NCI-H69 (cell line): ENCODE measurements around the gene MSANTD7.
A peak's percentile ranks its signal among the peaks of the same experiment; 100 is the strongest.
"Not testable (repeated sequence)": the region's sequence is repeated elsewhere in the genome, so short reads cannot be mapped to it uniquely, and the experiment has no call there.

ENCODE experiments used
- DNase-seq: peaks from one replicate; lab custom pipeline; 2025; lab: John Stamatoyannopoulos, UW

Gene MSANTD7, protein sequence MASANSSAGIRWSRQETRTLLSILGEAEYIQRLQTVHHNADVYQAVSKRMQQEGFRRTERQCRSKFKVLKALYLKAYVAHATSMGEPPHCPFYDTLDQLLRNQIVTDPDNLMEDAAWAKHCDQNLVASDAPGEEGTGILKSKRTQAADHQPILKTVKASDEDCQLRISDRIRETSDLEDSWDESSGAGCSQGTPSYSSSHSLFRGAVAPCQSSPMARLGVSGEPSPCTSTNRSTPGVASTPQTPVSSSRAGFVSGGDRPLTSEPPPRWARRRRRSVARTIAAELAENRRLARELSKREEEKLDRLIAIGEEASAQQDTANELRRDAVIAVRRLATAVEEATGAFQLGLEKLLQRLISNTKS

DNA sequence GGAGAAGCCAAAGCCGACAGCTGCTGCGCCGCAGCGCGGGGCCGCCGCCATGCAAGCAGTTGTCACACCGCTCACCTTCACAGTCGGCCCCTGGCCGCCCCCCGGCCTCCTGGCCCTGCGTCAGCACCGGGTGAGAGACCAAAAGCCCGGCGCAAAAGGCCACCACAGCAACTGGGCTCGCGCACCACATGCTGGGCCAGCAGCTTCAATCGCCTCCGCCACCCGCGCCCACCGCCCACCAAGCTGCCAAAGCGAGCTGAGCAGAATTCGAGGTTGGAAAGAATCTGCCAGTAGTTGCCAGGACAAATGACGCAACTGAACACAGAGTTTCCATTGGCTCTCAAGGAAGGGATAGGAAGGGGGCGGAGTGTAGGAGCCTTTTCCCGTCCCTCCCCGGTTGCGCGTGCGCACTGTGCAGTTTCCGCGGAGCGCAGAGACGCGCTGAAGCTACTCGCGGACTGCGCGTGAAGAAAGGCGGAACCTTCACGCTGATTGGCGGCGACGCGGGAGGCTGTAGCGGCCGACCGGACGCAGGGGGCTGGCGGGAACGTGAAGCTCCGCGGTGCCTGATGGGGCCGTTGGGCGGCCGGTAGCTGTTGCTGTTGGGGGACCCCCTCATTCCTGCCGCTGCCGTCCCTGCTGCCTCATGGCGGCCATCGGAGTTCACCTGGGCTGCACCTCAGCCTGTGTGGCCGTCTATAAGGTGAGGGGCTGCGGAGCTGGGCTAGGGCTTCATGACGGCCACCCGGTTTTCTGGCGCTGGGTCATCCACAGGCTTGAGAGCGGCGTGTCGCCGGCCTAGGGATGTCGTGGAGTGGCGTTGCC, at the start of gene MSANTD7, which contains the start of the genes CDNF and HSPA14:
Gene MSANTD7, plus strand, starts transcription at position 550 of the 825 bp plus-strand sequence. CDS start 3,979 bp downstream, outside the sequence.
Gene CDNF, minus strand, starts transcription at position 281 of the 825 bp plus-strand sequence. Its CDS starts 91 bp downstream, at position 190.
Gene HSPA14, plus strand, starts transcription at position 550 of the 825 bp plus-strand sequence. Its CDS starts 97 bp downstream, at position 647.
- peak; percentile 98 for DNase-seq

DNA sequence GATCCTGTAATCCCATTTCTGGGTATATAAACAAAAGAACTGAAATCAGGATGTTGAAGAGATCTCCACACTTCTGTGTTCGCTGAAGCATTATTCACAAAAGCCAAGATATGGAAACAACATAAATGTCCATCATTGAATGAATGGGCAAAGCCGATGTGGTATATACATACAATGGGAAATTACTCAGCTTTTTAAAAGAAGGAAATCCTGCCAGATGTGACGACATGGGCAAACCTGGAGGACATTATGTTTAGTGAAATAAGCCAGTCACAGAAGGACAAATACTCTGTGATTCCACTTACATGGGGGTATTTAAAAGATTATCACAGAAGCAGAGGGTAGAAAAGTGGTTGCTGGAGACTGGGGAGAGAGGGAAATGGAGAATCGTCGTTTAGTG, 39.5 kb upstream of the MSANTD7 start:
- no peak for DNase-seq

DNA sequence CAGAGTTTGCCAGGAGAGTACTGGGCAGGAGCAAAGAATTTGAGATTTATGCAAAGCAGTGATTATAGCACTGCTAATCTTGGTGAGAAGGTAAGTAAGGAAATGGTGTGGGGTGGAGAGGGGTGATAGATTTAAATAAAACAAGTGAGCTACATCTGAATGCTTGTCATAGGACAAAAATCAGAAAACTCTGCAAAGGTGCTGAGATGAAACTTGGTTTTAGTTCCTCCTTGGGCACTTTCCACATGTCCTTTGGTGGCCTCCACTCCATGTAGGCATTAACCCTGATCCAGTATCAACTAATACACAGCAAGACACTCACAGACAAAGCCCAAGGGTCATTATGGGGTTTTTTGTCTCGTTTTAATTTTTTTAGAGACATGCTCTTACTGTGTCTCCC, 37.7 kb upstream of the MSANTD7 start:
- DNase-seq, result no peak

DNA sequence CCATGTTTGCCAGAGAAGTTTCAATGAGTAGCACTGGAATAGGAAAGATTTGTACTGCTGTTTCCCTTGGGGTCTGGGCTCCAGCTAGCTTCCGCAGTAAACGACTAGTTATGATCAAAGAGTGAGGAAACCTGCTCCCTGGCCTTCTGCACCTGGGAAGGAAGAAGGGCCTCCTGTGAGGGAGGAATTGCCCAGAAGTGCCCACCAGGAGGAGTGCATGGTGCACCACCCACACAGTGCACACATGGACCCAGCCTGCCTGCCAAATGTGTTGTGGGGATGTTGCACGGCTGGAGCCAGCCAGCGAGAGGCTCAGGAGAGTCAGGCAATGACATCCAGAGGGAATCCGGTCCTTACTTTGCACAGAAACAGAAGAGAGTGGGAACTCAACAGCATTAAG, 36.4 kb upstream of the MSANTD7 start:
- DNase-seq, result peak; percentile 29

DNA sequence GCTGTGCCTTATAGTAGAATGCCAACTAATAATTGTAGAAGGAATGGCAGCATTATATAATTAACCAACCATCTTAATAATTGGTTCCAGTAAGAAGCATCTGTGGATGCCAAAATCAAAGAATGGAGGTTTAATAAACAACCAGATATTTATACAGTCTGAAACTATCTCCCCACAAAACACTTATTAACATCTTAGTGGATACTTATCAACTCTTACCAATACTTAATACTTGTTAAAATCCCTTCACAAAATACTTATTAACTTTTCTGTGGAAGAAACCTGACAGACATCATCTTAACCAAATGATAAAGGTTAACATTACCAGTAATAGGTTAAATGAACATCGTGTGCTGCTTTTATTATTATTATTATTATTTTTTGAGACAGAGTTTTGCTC, 34.3 kb upstream of the MSANTD7 start:
- no peak for DNase-seq

DNA sequence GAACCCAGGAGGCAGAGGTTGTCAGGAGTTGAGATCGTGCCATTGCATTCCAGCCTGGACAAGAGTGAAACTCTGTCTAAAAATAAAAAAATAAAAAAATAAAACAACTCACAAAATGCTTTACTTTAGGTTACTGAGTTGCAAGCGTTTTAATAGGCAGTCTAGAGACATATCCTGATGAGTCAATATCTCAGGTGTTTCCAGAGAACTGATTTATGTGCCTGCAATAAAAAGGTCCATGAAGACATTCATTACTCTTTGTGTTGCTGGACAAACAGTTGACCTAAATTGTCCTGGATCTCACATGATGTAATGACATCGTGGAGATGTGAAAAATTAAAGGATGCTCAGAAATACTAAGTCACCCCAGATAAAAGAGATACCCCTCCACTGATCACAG, 31.8 kb upstream of the MSANTD7 start:
- peak; percentile 56 for DNase-seq

DNA sequence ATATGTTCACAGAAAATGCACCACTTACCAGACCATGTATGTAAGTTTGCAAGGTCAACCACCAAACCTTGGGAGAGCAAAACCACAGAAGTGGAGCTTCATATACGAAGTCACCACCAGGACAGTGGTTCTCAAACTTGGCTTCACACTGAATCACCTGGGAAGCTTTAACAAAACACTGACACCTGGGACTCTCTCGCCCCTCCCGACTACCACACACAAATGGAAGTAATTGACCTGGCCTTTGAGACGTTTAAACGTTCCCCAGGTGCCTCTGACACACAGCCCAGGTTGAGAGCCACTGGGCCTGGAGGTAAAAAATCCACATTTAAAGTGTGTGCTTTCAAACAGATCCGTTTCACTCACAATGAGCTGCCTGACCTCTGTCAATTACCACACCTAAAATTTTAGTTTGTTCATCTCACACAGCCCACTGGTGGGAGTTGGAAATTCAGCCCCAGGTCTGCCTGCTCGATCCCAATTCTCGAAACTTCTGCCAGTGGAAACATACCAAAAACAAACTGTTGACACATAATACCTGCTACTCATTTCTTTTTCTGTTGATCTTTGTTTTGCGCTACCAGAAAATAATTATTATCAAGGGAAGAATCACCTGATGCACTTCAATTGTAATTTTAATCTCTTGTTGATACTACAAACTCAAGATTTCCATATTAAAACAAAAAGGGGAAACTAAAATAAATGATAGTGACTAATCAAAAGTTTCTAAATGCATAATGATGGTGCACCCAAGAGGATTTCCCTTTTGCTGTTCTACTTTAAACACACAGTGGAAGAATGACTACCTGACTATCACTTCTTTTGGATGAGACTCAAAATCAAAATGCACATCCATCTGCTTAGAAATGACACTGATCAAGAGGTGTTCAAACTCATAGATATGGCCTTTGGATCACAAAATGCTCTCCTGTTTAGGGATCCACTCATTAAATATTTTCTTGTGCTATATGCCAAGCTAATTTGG, 26.8 kb upstream of the MSANTD7 start:
- peak; percentile 71 for DNase-seq

DNA sequence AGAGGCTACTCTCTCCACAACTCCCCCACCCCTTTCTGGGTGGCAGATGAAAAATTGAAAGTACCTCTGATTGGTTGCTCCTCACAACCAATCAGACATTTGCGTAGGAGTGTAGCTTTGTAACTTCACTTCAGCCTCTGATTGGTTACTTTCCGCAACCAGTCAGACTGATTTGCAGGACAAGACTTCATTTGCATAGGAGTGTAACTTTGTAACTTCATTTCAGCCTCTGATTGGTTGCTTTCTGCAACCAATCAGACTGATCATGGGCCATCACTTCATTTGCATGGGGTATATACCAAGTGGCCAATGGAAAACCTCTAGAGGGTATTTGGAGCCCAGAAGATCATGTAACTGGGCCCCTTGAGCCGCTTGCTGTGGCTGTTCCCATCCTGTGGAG, 25.8 kb upstream of the MSANTD7 start:
- DNase-seq, result no peak

DNA sequence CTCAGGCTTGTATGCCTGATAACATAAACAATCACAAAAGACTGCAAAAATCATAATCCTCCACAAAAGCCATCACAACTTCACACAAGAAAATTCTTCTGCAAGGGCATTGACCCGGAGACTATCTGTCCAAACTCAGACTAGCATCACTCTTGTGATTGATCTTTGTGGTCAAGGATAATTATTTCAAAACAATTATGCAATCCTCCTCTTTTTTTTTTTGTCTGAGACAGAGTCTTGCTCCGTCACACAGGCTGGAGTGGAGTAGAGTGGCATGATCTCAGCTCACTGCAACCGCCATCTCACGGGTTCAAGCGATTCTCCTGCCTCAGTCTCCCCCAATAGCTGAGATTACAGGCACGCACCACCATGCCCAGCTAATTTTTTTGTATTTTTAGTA, 22.4 kb upstream of the MSANTD7 start:
- DNase-seq, result no peak

DNA sequence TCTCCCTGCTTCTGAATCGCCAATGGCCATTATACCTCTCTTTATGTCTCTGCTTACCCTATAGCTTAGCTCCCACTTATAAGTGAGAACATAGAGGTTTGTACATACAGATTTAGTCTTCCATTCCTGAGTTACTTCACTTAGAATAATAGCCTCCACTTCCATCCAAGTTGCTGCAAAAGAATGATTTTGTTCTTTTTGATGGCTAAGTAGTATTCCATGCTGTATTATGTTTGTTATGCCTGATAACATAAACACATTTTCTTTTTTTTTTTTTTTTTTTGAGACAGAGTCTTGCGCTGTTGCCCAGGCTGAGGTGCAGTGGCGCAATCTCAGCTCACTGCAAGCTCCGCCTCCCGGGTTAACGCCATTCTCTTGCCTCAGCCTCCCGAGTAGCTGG, 21.4 kb upstream of the MSANTD7 start:
- not testable (repeated sequence) for DNase-seq

DNA sequence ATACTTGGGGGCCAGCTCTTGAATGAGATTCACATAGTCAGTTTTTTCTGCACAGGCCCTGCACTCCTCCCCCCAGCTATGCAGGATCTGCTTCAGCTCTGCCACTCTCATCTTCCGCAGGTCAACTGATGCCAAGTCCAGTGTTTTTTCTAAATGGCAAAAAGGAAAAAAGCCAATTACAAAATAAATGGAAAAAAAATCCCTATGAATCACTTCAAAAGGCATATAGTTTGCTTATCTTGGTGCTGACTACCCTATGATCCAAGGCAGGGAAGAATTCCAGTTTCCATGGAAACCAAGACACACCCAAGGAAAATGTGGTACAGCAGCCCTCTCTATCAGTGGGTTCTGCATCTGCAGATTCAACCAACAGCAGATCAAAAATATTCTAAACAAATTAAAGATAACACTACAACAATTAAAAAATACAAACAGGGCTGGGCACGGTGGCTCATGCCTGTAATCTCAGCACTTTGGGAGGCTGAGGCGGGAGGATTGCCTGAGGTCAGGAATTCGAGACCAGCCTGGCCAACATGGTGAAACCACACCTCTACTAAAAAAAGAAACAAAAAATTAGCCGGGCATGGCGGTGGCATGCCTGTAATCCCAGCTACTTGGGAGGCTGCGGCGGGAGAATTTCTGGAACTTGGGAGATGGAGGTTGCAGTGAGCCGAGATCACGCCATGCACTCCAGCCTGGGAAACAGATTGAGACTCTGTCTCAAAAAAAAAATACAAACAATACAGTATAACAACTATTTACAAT, 17.9 kb upstream of the MSANTD7 start:
- no peak for DNase-seq

DNA sequence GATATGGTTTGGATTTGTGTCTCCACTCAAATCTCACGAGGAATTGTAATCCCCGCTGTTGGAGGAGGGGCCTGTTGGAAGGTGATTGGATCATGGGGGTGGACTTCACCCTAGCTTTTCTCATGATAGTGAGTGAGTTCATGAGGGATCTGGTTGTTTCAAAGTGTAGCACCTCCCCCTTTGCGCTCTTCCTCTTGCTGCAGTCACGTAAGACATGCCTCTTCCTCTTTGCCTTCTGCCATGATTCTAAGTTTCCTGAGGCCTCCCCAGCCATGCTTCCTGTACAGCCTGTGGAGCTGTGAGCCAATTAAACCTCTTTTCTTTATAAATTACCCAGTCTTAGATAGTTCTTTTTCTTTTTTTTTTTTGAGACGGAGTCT, 17.3 kb upstream of the MSANTD7 start:
- DNase-seq, result no peak

DNA sequence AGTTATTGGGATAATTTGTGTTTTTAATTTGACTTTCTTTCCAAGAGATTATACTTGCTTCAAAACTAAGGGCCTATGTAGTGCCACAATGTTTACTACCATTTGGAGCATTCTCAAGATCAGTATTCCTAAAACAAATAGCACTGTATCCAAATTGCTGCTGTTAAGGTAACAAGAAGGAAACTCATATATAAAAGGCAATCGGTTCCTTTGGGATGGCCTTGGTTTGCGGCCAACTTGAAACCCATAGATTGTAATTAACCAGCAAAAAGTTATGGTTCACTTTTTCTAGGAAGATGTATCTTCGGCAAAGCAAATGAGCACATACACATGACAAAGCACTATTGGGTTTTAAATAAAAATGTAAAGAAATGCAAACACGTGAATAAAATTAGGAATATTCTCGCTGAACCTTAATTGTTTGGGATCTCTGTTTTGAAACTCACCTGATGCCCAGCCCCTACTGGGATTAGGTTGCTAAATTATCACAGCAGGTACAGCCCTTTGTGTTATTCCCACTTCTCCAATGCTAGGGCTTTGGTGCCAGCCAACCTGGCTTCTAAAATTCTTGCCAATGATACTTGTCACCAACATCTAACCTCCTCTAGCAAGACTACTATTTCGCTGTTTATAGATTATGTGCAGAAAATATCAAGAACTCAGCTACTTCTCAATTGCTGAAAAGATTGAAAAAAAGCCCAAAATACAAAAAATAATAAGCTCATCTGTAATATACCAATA, 16.3 kb upstream of the MSANTD7 start:
- DNase-seq, result peak; percentile 77

DNA sequence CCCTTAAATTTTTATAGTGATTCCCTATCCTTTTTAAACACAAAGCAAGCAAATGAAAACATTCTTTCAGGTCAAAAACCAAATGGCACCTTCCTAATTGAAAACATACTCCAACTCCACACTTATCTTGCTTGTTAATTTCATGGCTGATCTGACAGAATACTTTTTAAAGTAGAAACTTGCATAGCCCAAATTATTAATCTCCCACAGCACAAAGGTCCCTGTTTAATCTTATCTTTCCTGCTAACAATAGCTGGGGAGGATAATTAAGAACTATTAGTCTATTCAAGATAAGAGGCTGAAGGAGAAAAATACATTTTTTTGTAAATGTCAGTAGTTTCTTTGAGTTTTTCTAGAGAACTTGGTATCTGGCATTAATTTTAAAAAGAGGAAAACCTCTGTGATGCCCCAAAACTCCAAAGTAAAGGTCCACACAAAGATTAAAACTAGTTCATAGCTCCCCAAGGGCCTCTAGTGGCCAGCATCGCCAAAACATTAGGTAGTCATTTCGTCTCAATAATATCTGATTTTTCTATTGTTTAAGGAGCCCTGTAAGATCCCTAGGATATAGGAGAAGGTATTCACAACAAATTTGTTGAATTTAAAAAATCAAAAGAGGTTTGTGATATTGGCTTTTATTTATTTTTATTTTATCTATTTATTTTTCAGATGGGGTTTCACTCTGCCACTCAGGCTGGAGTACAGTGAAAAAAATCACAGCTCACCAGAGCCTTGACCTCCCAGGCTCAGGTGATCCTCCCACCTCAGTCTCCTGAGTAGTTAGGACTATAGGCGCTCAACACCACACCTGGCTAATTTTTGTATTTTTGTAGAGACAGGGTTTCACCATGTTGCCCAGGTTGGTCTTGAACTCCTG, 15.0 kb upstream of the MSANTD7 start:
- peak; percentile 49 for DNase-seq

DNA sequence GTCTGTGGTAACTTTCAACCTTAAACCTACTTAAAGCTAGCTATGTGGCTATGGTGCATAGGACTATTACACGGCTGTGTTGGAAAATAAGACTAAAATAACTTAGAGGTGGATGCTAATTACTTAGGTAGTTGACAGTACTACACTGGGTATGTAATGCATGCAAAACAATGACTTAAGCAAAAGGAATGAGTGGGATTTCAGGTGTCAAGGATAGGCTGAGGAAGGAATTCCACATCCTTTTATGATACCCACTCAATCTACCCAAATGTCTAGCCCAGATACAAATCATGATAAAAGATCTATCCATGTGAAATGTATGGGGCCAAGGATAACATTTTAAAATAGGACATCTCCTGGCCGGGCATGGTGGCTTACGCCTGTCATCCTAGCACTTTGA, 14.1 kb upstream of the MSANTD7 start:
- DNase-seq, result no peak

DNA sequence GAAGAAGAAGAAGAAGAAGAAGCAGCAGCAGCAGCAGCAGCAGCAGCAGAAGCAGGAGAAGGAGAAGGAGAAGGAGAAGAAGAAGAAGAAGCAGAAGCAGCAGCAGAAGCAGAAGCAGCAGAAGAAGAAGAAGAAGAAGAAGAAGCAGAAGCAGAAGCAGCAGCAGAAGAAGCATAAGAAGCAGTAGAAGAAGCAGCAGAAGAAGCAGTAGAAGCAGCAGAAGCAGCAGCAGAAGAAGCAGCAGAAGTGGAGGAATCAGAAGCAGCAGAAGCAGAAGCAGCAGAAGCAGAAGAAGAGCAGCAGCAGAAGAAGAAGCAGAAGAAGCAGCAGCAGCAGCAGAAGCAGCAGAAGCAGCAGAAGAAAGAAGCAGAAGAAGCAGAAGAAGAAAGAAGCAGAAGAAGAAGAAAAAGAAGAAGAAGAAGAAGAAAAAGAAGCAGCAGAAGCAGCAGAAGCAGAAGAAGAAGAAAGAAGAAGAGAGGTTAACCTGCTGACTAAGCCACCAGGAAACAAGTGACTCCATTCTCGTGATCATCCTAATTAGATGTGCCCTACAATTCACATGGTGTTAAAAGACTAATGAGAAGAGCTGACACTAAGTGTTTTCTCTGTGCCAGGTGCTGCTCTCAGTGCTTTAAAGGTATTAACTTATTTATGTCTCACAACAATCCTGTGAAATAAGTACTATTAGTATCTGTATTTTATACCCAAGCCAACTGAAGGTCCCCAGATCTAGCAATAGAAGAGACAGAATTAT, 11.9 kb upstream of the MSANTD7 start:
- no peak for DNase-seq

DNA sequence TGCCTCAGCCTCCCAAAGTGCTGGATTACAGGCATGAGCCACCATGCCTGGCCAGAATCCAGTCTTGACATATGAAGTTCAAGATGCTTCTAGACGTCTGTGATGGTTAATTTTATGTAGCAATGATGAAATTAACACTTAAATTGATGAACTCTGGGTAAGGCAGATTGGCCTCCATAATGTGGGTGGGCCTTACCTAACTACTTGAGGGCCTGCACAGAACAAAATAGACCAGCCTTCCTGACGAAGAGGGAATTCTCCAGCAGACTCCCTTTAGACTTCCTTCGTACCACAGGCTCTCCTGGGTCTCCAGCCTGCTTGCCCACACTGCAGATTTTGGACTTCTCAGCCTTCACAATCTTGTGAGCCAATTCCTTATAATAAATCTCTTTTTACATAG, 5.0 kb upstream of the MSANTD7 start:
- DNase-seq, result no peak

DNA sequence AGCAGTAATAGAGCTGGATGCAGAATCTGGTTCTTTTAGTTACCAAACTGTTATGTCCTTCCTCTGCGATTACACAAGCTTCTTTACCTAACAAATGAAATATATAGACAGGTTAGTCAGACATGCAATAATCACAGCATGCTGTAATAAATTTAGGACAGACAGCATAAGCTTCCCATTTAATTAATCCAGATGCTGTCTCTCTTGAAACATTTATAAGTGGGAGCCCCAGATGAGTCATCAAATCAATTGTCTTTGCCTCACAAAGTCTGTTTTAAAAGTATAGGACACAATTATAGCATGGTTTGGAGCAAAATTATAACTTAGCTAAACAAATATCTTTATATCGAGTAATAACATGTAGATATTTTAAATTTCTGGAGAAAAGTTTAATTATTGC, 1.9 kb upstream of the MSANTD7 start:
- peak; percentile 78 for DNase-seq
